GM13977 (cell line): ENCODE measurements around the gene SLC13A5.

Source experiments
- DNase-seq: peaks from one replicate; pipeline ENCODE4 v3.0.0; 2012; ENCODE audit warnings: low spot score
- in situ Hi-C: fragments of 300-500 bp; cut with MboI; formaldehyde crosslinking; loops from one replicate; pipeline ENCODE4 v1.12.0; 2022; ENCODE audit warnings: low sequenced_read_pairs, low pct_unique_long_range_greater_than_20kb, mixed read lengths, inconsistent platforms; ENCODE audit not compliant: unreplicated experiment
- TF ChIP-seq, protein P1 (sequence below): IDR thresholded peaks from 2 replicates; pipeline ENCODE4 v1.5.1; 2012; ENCODE audit warnings: mild to moderate bottlenecking, control low read depth; ENCODE audit not compliant: insufficient read depth; ENCODE audit errors: extremely low read depth, missing control alignments

Gene SLC13A5

DNA sequence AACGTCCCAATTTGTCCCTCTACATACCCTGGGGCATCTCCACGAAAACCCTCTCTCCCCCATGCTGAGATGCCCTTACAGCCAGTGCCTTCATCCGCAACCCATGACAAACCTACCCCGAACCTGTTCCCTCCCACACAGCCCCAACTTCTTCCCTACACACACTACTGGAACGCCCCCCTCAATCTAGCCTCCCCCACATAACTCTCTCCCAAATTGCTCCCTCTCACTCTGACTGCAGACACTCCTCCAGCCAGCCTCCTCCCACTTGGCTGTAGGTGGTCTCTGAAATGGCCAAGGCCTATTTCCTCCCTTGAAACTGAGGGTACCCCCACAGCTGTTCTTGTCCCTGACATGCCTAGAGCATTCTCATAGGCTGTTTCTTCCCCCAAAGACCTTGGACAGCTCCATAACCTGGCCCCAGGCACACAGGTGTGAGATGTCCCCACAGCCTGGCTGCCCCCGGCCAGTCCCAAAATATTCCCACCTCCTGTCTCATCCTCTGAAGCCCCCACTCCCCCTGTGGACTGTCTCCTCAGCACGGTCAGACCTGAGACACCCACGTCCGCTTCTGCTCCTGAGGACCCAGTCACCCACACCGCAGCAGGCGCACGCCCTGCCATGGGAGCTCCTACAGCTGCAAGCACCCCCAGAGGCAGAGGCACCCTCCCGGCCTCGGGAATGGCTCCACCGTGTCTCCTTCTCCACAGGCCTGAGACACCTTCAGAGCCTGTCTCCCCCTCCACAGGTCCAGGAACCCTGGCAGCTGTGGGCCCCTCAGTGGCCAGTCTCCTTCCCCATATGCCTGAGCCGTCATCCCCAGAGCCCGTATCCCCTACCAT lies 76.3 kb downstream of the SLC13A5 start:
- in situ Hi-C loops: no loop called here
- DNase-seq: no peak
- TF ChIP-seq, protein P1, sequence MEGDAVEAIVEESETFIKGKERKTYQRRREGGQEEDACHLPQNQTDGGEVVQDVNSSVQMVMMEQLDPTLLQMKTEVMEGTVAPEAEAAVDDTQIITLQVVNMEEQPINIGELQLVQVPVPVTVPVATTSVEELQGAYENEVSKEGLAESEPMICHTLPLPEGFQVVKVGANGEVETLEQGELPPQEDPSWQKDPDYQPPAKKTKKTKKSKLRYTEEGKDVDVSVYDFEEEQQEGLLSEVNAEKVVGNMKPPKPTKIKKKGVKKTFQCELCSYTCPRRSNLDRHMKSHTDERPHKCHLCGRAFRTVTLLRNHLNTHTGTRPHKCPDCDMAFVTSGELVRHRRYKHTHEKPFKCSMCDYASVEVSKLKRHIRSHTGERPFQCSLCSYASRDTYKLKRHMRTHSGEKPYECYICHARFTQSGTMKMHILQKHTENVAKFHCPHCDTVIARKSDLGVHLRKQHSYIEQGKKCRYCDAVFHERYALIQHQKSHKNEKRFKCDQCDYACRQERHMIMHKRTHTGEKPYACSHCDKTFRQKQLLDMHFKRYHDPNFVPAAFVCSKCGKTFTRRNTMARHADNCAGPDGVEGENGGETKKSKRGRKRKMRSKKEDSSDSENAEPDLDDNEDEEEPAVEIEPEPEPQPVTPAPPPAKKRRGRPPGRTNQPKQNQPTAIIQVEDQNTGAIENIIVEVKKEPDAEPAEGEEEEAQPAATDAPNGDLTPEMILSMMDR: no peak

DNA sequence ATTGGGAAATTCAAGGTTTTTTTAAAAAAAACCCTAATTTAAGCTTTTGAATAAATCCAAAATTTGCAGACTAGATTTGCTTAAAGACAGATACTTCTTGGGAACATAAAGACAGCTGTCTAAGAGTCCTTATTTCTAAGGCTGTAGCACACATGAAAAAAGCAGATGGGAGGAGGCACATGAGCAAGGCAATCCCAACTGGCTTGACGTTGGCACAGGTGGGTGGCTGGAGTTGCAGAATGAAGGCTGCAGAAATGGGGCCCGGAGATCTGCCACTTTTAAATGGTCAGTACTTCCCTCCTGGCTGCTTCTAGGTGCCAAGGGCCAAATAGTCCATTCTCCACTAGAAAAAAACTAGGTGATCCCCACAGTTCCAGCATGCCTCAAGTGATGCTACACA lies 77.1 kb downstream of the SLC13A5 start:
- no peak for DNase-seq
- TF ChIP-seq, protein P1: no peak
- in situ Hi-C loops: no loop called here
